GM12878 (cell line): ENCODE measurements around the gene ZNF396. TPM values are rescaled to one million over a fixed set of nuclear protein-coding genes. Genes with fewer than 3 reads are reported as not detected.
A peak's percentile ranks its signal among the peaks of the same experiment; 100 is the strongest.

Experiments
- ASH2L ChIP-seq: fragments of 300-600, 200-600 bp; sonication (generic); IDR thresholded peaks from 2 replicates; pipeline ENCODE4 v1.6.1; 2017; ENCODE audit warnings: low read depth, mild to moderate bottlenecking, borderline replicate concordance
- ATF2 ChIP-seq: IDR thresholded peaks from 2 replicates; pipeline ENCODE4 v1.6.1; 2012; ENCODE audit warnings: low read length, inconsistent platforms
- CHD2 ChIP-seq: IDR thresholded peaks from 2 replicates; pipeline ENCODE4 v1.6.1; 2011; ENCODE audit warnings: low read depth, low read length, improper control_type of control experiment, borderline replicate concordance
- E2F8 ChIP-seq: fragments of 450-650 bp; IDR thresholded peaks from 2 replicates; pipeline ENCODE4 v1.6.1; 2018; ENCODE audit warnings: mild to moderate bottlenecking, low read depth, moderate library complexity; ENCODE audit not compliant: partially characterized antibody
- EGR1 ChIP-seq, 2 experiments: IDR thresholded peaks; 1 replicate in 1 of 2; 2 replicates in 1 of 2; pipeline ENCODE4 v1.6.1; 2011 to 2012; ENCODE audit warnings: low read depth in 2 of 2, low read length in 2 of 2, borderline replicate concordance in 1 of 2, mild to moderate bottlenecking in 1 of 2, moderate library complexity in 1 of 2
- EP300 ChIP-seq, 2 experiments: fragments of 150-350 bp in 1 of 2; IDR thresholded peaks; 2 replicates each; pipeline ENCODE4 v1.6.1; 2011 to 2012; ENCODE audit warnings: low read depth in 2 of 2, low read length in 2 of 2, borderline replicate concordance in 1 of 2, improper control_type of control experiment in 1 of 2, inconsistent platforms in 1 of 2; ENCODE audit not compliant: control insufficient read depth in 1 of 2
- GABPA ChIP-seq: IDR thresholded peaks from 2 replicates; pipeline ENCODE4 v1.6.1; 2014; ENCODE audit warnings: antibody characterized with exemption, low read depth, mild to moderate bottlenecking, inconsistent platforms
- GATAD2B ChIP-seq: fragments of 450-650 bp; conservative IDR thresholded peaks from 2 replicates; pipeline ENCODE4 v1.6.1; 2017; ENCODE audit warnings: low read depth, mild to moderate bottlenecking, moderate library complexity
- HDGF ChIP-seq: fragments of 450-650 bp; IDR thresholded peaks from 2 replicates; pipeline ENCODE4 v1.6.1; 2016; ENCODE audit warnings: antibody characterized with exemption
- JUNB ChIP-seq: IDR thresholded peaks from 2 replicates; pipeline ENCODE4 v1.6.1; 2016; ENCODE audit warnings: antibody characterized with exemption, mild to moderate bottlenecking
- NKRF ChIP-seq: fragments of 450-650 bp; conservative IDR thresholded peaks from 2 replicates; pipeline ENCODE4 v1.6.1; 2017; ENCODE audit warnings: mild to moderate bottlenecking, moderate library complexity
- PBX3 ChIP-seq: IDR thresholded peaks from 2 replicates; pipeline ENCODE4 v1.6.1; 2011; ENCODE audit warnings: mild to moderate bottlenecking, low read depth, low read length, moderate library complexity; ENCODE audit not compliant: insufficient replicate concordance
- RAD21 ChIP-seq: IDR thresholded peaks from 2 replicates; pipeline ENCODE4 v1.6.1; 2011; ENCODE audit warnings: mild to moderate bottlenecking, low read depth, low read length, moderate library complexity; ENCODE audit not compliant: insufficient read depth
- RBBP5 ChIP-seq: fragments of 200-600 bp; sonication (generic); conservative IDR thresholded peaks from 2 replicates; pipeline ENCODE4 v1.6.1; 2016
- RCOR1 ChIP-seq: conservative IDR thresholded peaks from 2 replicates; pipeline ENCODE4 v1.6.1; 2012; ENCODE audit warnings: low read depth, low read length, improper control_type of control experiment
- SIX5 ChIP-seq: IDR thresholded peaks from 2 replicates; pipeline ENCODE4 v1.6.1; 2011; ENCODE audit warnings: mild to moderate bottlenecking, low read depth, low read length, moderate library complexity; ENCODE audit not compliant: severe bottlenecking
- ZBTB4 ChIP-seq: fragments of 450-650 bp; formaldehyde crosslinking; IDR thresholded peaks from 2 replicates; pipeline ENCODE4 v1.4.0; 2022; ENCODE audit warnings: mild to moderate bottlenecking, moderate library complexity
- ZNF622 ChIP-seq: fragments of 450-650 bp; IDR thresholded peaks from 2 replicates; pipeline ENCODE4 v1.6.1; 2017; ENCODE audit warnings: mild to moderate bottlenecking, inconsistent platforms
- polyA plus RNA-seq, 11 experiments: library from polyadenylated mRNA; depleted of rRNA in 4 of 11; unstranded in 6 of 11; stranded (reverse) in 5 of 11; fragments of >200 nt; fragmentation: Nextera tagmentation in 4 of 11; fragmentation: Illumina TruSeq in 1 of 11; extraction: Ambion mirVana in 4 of 11; extraction: Trizol in 1 of 11; gene quantifications; 1 replicate in 1 of 11; 2 replicates in 10 of 11; pipeline versions ENCODE4 v1.2.1 to v1.2.3, GENCODE V29; 2011 to 2016; ENCODE audit warnings: inconsistent platforms in 2 of 11, missing spikeins in 2 of 11, low read depth in 1 of 11
- total RNA-seq, 4 experiments: library from RNA; depleted of rRNA in 3 of 4; stranded (reverse); fragments of >200 nt in 3 of 4; fragmentation: Illumina TruSeq in 1 of 4; extraction: Trizol in 1 of 4; gene quantifications; 2 replicates each; pipeline versions ENCODE4 v1.2.1 to v1.2.3, GENCODE V29; 2013 to 2021

ZNF396 gene
- total and polyA plus RNA-seq, 10 of the 15 experiments (the other 5 are each of a cell fraction or from before 2014, with no cell fraction given), result 0.14 to 0.79 (median 0.47) TPM

GRCh38 chr18:35343936-35344735 lies 33.0 kb downstream of the ZNF396 start, which contains the start of gene ZNF24 (continued):
- TF ChIP-seq E2F8 (no peak), RCOR1 (no peak), NKRF (peak; percentile 68), ZNF622 (no peak), EP300 (IDR thresholded peaks at IDR 0.05; ENCODE audit: borderline replicate concordance in 1 of 2, control insufficient read depth in 1 of 2, low read depth in 2 of 2, low read length in 2 of 2) (0 out of 4 replicates have a peak, but pooled peaks of 1 of the 2 experiments have one; percentile 21), GABPA (peak; percentile 74), GATAD2B (peak; percentile 91), ASH2L (no peak; the same call in 1 of the 2 replicates), RAD21 (no peak), ATF2 (no peak), ZBTB4 (CRISPR knock-in tag) (no peak), SIX5 (peak; percentile 87), EGR1 (IDR thresholded peaks at IDR 0.05; ENCODE audit: borderline replicate concordance in 1 of 2, low read depth in 2 of 2, low read length in 2 of 2) (peak in 1 of 2 experiments; percentile 75; a peak in 2 of 3 replicates), HDGF (no peak), JUNB (no peak), RBBP5 (no peak), PBX3 (no peak), CHD2 (peak; percentile 92)
